ENCODE results near the gene FOXO1. TPM values are rescaled to one million over a fixed set of nuclear protein-coding genes. Genes with fewer than 3 reads are reported as not detected.

Gene FOXO1
- total RNA-seq, 1 experiment from 2014 or later: 12.2 TPM

GRCh38 chr13:40660692-40661091 is 5.7 kb downstream of the FOXO1 start:
- peaks cover 66% of the 10 kb centered on the region for H3K79me2 ChIP-seq (ENCODE audit: insufficient read depth, low read length)
- TF ChIP-seq POLR2AphosphoS5 (IDR thresholded peaks at IDR 0.05; ENCODE audit: low read depth, low read length) (no peak), SRF (IDR thresholded peaks at IDR 0.05; ENCODE audit: low read depth) (no peak), ELF1 (IDR thresholded peaks at IDR 0.05; ENCODE audit: borderline replicate concordance, low read depth) (no peak), FOSL1 (IDR thresholded peaks at IDR 0.05; ENCODE audit: low read depth) (no peak), RAD21 (IDR thresholded peaks at IDR 0.05; ENCODE audit: low read depth) (no peak), SP1 (IDR thresholded peaks at IDR 0.05; ENCODE audit: low read depth) (no peak), ZFX (IDR thresholded peaks at IDR 0.05) (no peak), MAX (IDR thresholded peaks at IDR 0.05) (no peak), ZNF274 (IDR thresholded peaks at IDR 0.05; ENCODE audit: low read depth, low read length) (no peak), CEBPB (IDR thresholded peaks at IDR 0.05; ENCODE audit: low read depth) (no peak), EZH2 (IDR thresholded peaks at IDR 0.05) (no peak), CBX3 (IDR thresholded peaks at IDR 0.05; ENCODE audit: low read depth) (no peak)
- TF ChIP-seq, protein P1, sequence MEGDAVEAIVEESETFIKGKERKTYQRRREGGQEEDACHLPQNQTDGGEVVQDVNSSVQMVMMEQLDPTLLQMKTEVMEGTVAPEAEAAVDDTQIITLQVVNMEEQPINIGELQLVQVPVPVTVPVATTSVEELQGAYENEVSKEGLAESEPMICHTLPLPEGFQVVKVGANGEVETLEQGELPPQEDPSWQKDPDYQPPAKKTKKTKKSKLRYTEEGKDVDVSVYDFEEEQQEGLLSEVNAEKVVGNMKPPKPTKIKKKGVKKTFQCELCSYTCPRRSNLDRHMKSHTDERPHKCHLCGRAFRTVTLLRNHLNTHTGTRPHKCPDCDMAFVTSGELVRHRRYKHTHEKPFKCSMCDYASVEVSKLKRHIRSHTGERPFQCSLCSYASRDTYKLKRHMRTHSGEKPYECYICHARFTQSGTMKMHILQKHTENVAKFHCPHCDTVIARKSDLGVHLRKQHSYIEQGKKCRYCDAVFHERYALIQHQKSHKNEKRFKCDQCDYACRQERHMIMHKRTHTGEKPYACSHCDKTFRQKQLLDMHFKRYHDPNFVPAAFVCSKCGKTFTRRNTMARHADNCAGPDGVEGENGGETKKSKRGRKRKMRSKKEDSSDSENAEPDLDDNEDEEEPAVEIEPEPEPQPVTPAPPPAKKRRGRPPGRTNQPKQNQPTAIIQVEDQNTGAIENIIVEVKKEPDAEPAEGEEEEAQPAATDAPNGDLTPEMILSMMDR (IDR thresholded peaks at IDR 0.05 in 2 of 3, conservative IDR thresholded peaks at IDR 0.05 in 1 of 3; ENCODE audit: borderline replicate concordance in 1 of 3, insufficient read depth in 1 of 3, low read depth in 2 of 3, low read length in 2 of 3): no peak
- TF ChIP-seq, protein P2, sequence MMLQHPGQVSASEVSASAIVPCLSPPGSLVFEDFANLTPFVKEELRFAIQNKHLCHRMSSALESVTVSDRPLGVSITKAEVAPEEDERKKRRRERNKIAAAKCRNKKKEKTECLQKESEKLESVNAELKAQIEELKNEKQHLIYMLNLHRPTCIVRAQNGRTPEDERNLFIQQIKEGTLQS (IDR thresholded peaks at IDR 0.05): no peak
- no peaks in the 10 kb centered on the region for H3K9me2 ChIP-seq (ENCODE audit: insufficient read depth)
- RAD21 ChIA-PET (ENCODE audit: low non-redundant PET in 1 of 2, low total read pairs in 2 of 2, uncharacterized antibody in 2 of 2, unreplicated experiment in 2 of 2): no interaction called here
- H3K9ac ChIP-seq (ENCODE audit: low read length): no peak overlapping the region
- H3K4me2 ChIP-seq (ENCODE audit: low read length): no peak overlapping the region
- DNase-seq (ENCODE audit: low read depth, low spot score): no peak
- POLR2A ChIA-PET: no interaction called here
- H4K20me1 ChIP-seq (ENCODE audit: insufficient read depth): no peaks in the 10 kb centered on the region
- H3K27ac ChIP-seq (ENCODE audit: low read depth, low read length): no peak overlapping the region
- BruUV-seq (replicated peaks): no TSS peak
- ATAC-seq: no peak
- intact Hi-C loops (cut with micrococcal nuclease): no loop called here
- no peaks in the 10 kb centered on the region for H3K36me3 ChIP-seq (ENCODE audit: control insufficient read depth in 1 of 2, insufficient read depth in 2 of 2, low read length in 2 of 2)
- H3K4me3 ChIP-seq (replicated peaks in 1 of 2; ENCODE audit: low read depth in 1 of 2, low read length in 2 of 2): no peak overlapping the region
- H2AFZ ChIP-seq (ENCODE audit: low read depth, low read length, poor library complexity, severe bottlenecking): no peak overlapping the region
- CTCF ChIA-PET: no interaction called here
- no peaks in the 10 kb centered on the region for H3K27me3 ChIP-seq (ENCODE audit: insufficient read depth, low read length)
- peaks cover 14 to 22% of the 10 kb centered on the region in 2 experiments for H3K4me1 ChIP-seq (ENCODE audit: control insufficient read depth in 1 of 2, insufficient read depth in 2 of 2, low read length in 2 of 2)
- no peaks in the 10 kb centered on the region for H3K9me3 ChIP-seq (ENCODE audit: control insufficient read depth in 1 of 2, insufficient read depth in 1 of 2, low read depth in 1 of 2, low read length in 2 of 2)

Data from HCT116 (cell line).